GM12873 (cell line): ENCODE measurements around the gene VIM.

Experiments used
- CTCF ChIP-seq: IDR thresholded peaks from 2 replicates; pipeline ENCODE4 v1.5.1; 2012; ENCODE audit warnings: low read depth, mild to moderate bottlenecking, moderate library complexity, low read length, control low read depth; ENCODE audit not compliant: insufficient read depth; ENCODE audit errors: missing control alignments

The VIM gene

GRCh38 chr10:17210361-17210760 is 17.7 kb upstream of the VIM start:
- TF ChIP-seq CTCF = no peak

GRCh38 chr10:17212802-17213221 is 15.2 kb upstream of the VIM start:
- no peak for TF ChIP-seq CTCF

DNA sequence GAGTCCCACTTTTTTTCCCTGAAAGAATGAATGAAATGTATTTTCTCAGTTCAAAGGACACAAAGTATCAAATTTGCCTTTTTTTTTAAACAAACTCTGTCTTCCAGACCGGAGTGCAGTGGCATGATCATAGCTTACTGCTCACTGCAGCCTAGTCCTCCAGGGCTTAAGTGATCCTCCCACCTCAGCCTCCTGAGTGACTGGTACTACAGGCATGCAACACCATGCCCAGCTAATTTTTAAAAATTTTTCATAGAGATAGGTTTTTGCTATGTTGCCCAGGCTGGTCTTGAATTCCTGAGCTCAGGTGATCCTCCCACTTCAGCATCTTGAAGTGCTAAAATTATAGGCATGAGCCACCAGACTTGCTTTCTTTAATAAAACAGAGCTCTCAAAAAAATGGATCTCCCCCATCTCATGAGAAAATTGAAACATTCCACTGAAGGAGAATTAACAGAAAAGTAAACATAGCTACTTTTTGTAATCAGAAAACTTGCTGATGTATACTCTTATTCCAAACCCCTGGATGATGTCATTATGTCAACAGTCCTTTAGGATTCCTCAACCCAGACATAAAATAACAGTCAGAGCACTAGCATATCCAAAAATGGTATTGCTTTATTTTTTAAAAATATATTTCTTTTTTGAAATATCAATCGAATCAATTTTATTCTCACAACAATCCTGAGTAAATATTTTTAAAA is 14.2 kb upstream of the VIM start:
- no peak for TF ChIP-seq CTCF

- no peak for TF ChIP-seq CTCF
Measured at GRCh38 chr10:17214526-17214925, 13.5 kb upstream of the VIM start.

- TF ChIP-seq CTCF = no peak
Measured at GRCh38 chr10:17214971-17215781, 12.9 kb upstream of the VIM start.

DNA sequence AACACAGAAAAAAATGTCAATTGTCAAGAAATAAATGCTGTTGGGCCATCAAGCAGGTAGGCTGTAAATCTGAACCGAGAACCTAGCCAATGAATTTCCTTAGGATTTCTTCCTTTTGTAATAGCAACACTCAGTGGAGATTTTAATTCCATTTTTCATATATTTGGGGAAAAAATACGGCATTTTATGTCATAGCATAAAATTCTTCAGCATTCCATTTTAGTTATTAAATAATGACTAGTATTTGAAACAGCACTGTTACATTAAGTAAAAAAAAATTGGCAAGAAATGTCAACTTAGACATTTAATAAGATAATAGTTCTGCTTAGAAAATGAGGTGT is 12.3 kb upstream of the VIM start:
- TF ChIP-seq CTCF = no peak

DNA sequence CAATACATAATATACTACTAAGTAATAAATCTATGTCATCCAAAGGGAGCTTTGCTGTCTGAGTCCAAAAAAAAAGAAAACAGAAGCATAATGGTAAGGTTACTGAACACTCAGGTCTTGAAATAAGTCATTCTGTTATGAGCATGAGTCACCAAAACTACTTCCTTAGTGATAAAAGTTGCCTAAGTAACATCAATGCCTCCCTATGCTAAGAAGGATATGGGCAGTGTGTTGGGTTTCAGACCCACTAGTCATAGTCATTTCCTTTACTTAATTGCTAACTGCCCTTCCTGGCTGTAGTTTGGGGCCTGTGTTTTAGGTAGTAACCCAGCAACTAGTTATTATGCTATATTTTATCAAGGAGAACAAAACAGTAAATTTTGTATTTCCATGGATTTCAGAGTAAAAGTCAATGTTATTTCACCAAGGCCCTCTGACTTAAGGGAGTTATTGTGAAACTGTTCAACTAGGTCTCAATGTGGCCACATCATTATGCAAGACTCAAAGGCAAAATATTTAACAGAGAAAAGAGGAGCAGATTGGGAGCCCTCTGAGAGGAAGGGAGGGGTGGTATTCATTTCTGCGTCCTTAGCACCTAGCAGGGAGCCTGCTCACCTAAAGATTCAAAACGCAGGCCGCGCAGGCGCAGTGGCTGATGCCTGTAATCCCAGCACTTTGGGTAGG is 11.7 kb upstream of the VIM start:
- no peak for TF ChIP-seq CTCF
